Prostate gland (tissue), 2 donors: Measurements from ENCODE around the gene CREM.

Source experiments
- CTCF ChIP-seq, 4 experiments: fragments of 200-600 bp in 2 of 4; fragments of 450-650 bp in 2 of 4; sonication (generic) in 2 of 4; IDR thresholded peaks; 1 replicate in 3 of 4; 2 replicates in 1 of 4; pipeline ENCODE4 v1.5.1; 2016 to 2019; ENCODE audit warnings: antibody characterized with exemption in 4 of 4, mild to moderate bottlenecking in 2 of 4, moderate library complexity in 2 of 4
- POLR2A ChIP-seq: fragments of 450-650 bp; IDR thresholded peaks from one replicate; pipeline ENCODE4 v1.6.1; 2016; ENCODE audit warnings: antibody characterized with exemption, mild to moderate bottlenecking

DNA sequence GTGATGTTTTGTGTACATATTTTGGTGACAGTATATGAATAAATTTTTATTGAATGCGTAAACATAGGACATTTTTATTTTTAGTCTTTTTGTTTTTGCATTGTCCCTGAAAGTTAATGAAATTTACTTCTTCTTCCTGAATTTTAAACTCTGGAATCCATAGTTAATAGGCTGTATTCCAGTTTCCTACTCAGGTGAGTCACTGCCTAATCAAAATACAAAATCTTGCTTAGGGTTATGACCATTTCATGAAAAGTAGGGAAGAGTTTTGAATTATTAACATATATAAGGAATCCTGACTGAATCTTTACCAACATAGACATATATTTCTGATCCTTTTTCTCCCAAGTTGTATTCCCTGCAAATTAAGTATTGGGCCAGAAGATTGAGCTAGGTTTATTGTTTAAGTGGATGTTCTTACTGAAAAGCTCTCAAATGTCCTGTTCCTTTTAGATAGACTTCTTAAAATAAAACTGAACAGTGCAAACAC lies 2.6 kb downstream of the CREM start:
- no peak for TF ChIP-seq POLR2A
- no peak for TF ChIP-seq CTCF (IDR thresholded peaks at IDR 0.05)
